CD4-positive, alpha-beta T cell (primary cell): ENCODE data around the gene DHH. TPM values are rescaled to one million over a fixed set of nuclear protein-coding genes. Genes with fewer than 3 reads are reported as not detected.

Source experiments
- ATAC-seq: fragments of 200-7000 bp; cut with Tn5 transposase; one replicate; pipeline ENCODE4 v1.10.0; 2022; ENCODE audit warnings: mild to moderate bottlenecking; ENCODE audit not compliant: poor library complexity
- CTCF ChIA-PET: fragments of 350-600 bp; sonication (Branson Sonifier 250); formaldehyde crosslinking; loops from one replicate; lab custom pipeline; 2021; ENCODE audit warnings: antibody characterized with exemption, inconsistent platforms; lab: Charles Lee
- POLR2A ChIA-PET: fragments of 350-600 bp; sonication (Branson Sonifier 250); formaldehyde crosslinking; loops from one replicate; lab custom pipeline; 2021; ENCODE audit warnings: antibody characterized with exemption, inconsistent platforms; lab: Charles Lee
- DNase-seq, 14 experiments: peaks; one replicate each; pipeline ENCODE4 v3.0.0-alpha.2; 2013 to 2020; ENCODE audit warnings: mixed read lengths in 2 of 14
- H3K27ac ChIP-seq, 2 donors: one replicate each; pipeline versions ENCODE4 v1.5.1 to v1.7.0; 2013; ENCODE audit warnings: low read length in 2 of 2, low read depth in 1 of 2, mild to moderate bottlenecking in 1 of 2
- H3K27me3 ChIP-seq, 2 experiments: 1 replicate in 1 of 2; 2 replicates in 1 of 2; pipeline versions ENCODE4 v1.6.1 to v1.7.0; 2013; ENCODE audit warnings: low read length in 2 of 2, control low read depth in 1 of 2, mild to moderate bottlenecking in 1 of 2, moderate library complexity in 1 of 2; ENCODE audit not compliant: insufficient read depth in 2 of 2, control insufficient read depth in 1 of 2
- H3K36me3 ChIP-seq: one replicate; pipeline ENCODE4 v1.6.1; 2013; ENCODE audit warnings: low read length, control low read depth; ENCODE audit not compliant: insufficient read depth
- H3K4me1 ChIP-seq: one replicate; pipeline ENCODE4 v1.6.1; 2013; ENCODE audit warnings: low read length, control low read depth; ENCODE audit not compliant: insufficient read depth
- H3K4me3 ChIP-seq: one replicate; pipeline ENCODE4 v1.5.1; 2013; ENCODE audit warnings: mild to moderate bottlenecking, low read length, moderate library complexity
- H3K9me3 ChIP-seq, 2 experiments: 1 replicate in 1 of 2; 2 replicates in 1 of 2; pipeline versions ENCODE4 v1.6.1 to v1.7.0; 2013; ENCODE audit warnings: low read length in 2 of 2, mild to moderate bottlenecking in 2 of 2, control low read depth in 1 of 2, moderate library complexity in 1 of 2; ENCODE audit not compliant: control insufficient read depth in 1 of 2, insufficient read depth in 1 of 2
- H3K27ac Mint-ChIP-seq: one replicate; pipeline ENCODE4 v1.8.0; 2020; ENCODE audit warnings: mixed read lengths
- H3K27me3 Mint-ChIP-seq: one replicate; pipeline ENCODE4 v1.8.0; 2021; ENCODE audit warnings: mixed read lengths
- H3K36me3 Mint-ChIP-seq: one replicate; pipeline ENCODE4 v1.8.0; 2021; ENCODE audit warnings: low read depth, mixed read lengths
- H3K4me1 Mint-ChIP-seq: one replicate; pipeline ENCODE4 v1.8.0; 2021; ENCODE audit warnings: low read depth, mixed read lengths
- H3K4me3 Mint-ChIP-seq: one replicate; pipeline ENCODE4 v1.8.0; 2020; ENCODE audit warnings: mild to moderate bottlenecking, mixed read lengths
- H3K9me3 Mint-ChIP-seq: one replicate; pipeline ENCODE4 v1.8.0; 2020; ENCODE audit warnings: mixed read lengths
- intact Hi-C, 2 experiments: fragments of 100-400 bp; cut with DNase I in 1 of 2; cut with micrococcal nuclease in 1 of 2; formaldehyde crosslinking; loops; one replicate each; pipeline versions ENCODE4 v1.15.1 to v1.9.0; 2023 to 2025; cut with DNase I, micrococcal nuclease
- total RNA-seq, 174 experiments: library from RNA in 2 of 174; stranded (reverse) in 2 of 174; gene quantifications; one replicate each; pipeline ENCODE4 v1.2.3 and lab custom pipeline; 2021 to 2026
- TF ChIP-seq, protein P1 (sequence below): fragments of 200-600 bp; IDR thresholded peaks from one replicate; pipeline ENCODE4 v1.8.0; 2022; ENCODE audit warnings: antibody characterized with exemption, mild to moderate bottlenecking

Gene DHH
- total RNA-seq, 2 experiments from 2014 or later = 0.71 to 1.1 TPM

DNA sequence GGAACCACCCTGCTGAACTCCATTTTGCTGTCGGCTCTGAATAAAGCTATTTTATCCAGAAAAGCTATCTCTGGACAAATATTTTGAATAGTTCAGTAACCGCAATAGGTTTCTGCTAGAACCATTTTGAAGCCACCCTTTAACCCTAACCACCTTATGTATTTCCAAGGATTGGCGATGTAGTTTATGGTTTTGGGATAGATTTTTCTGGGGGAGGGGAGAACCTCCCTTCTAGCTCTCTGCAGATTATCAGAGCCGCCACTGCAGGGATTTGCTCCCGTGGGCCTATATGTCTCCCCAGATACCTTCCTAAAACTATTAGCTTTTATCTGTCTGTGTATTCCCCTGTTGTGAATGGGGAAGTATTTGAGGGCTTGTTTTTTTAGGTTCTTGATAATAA is 38.4 kb upstream of the DHH start:
- no peaks in the 10 kb centered on the region for H3K9me3 Mint-ChIP-seq
- no peaks in the 10 kb centered on the region for H3K27me3 ChIP-seq
- no peak for ATAC-seq
- H3K4me3 ChIP-seq = no peak overlapping the region
- no peaks in the 10 kb centered on the region for H3K9me3 ChIP-seq
- no peak overlapping the region for H3K27ac ChIP-seq
- DNase-seq = no peak
- peaks cover 27% of the 10 kb centered on the region for H3K4me1 ChIP-seq
- CTCF ChIA-PET = interaction anchor here (1.2 to 4.4 kb wide), 2 partner anchors 27 to 102 kb away, joined by 3 to 20 read pairs; no protein-coding TSS in a partner anchor
- H3K36me3 Mint-ChIP-seq = peaks cover 28% of the 10 kb centered on the region
- POLR2A ChIA-PET = interaction anchor here (3.4 to 4.7 kb wide), 3 partner anchors 24 to 56 kb away, joined by 42 to 374 read pairs (median 178); partner anchors contain the start of genes DHH, LMBR1L and TUBA1A
- TF ChIP-seq, protein P1, sequence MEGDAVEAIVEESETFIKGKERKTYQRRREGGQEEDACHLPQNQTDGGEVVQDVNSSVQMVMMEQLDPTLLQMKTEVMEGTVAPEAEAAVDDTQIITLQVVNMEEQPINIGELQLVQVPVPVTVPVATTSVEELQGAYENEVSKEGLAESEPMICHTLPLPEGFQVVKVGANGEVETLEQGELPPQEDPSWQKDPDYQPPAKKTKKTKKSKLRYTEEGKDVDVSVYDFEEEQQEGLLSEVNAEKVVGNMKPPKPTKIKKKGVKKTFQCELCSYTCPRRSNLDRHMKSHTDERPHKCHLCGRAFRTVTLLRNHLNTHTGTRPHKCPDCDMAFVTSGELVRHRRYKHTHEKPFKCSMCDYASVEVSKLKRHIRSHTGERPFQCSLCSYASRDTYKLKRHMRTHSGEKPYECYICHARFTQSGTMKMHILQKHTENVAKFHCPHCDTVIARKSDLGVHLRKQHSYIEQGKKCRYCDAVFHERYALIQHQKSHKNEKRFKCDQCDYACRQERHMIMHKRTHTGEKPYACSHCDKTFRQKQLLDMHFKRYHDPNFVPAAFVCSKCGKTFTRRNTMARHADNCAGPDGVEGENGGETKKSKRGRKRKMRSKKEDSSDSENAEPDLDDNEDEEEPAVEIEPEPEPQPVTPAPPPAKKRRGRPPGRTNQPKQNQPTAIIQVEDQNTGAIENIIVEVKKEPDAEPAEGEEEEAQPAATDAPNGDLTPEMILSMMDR = no peak
- peaks cover 10% of the 10 kb centered on the region for H3K36me3 ChIP-seq
- H3K27me3 Mint-ChIP-seq = no peaks in the 10 kb centered on the region
- intact Hi-C loops = loop anchor here in 1 of 2 experiments (2.0 to 5.0 kb wide), 3 partner anchors 50 to 189 kb away; partner anchors contain the start of genes KMT2D and TROAP
- H3K27ac Mint-ChIP-seq = no peak overlapping the region
- H3K4me3 Mint-ChIP-seq = no peak overlapping the region
- H3K4me1 Mint-ChIP-seq = peaks cover 35% of the 10 kb centered on the region

DNA sequence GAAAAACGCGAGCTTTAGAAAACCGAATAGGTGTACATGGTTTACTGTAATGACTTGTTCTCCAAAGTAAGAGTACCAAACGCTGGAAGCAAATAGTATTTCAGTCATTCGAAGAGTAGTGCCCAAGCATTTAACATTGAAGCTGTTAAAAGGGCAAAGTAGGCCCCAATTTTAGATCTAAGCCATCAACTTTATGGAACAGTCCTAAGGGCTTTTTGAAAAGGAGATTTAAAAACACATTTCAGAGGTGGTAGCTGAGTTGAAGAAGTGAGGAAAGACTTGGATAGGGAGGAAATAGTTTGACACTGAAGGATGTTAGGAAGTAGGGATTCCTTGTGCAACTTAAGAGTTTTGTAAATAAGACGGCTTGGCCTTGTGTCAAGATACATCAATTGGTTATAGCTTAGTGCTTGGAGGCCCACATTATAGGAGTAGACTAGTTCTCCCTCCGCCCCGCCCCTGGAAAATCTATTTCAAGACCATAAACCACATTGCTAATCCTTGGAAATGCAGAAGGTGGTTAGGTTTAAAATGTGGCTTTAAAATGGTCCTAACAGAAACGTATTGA is 37.4 kb upstream of the DHH start:
- TF ChIP-seq, protein P1 = no peak
- Histone ChIP-seq H3K4me1 (peaks cover 33% of the 10 kb centered on the region), H3K27ac (peak overlapping the region; percentile 23 to 56), H3K27me3 (no peaks in the 10 kb centered on the region), H3K9me3 (no peaks in the 10 kb centered on the region), H3K36me3 (peaks cover 20% of the 10 kb centered on the region), H3K4me3 (peak overlapping the region; percentile 45)
- Mint-ChIP-seq H3K9me3 (no peaks in the 10 kb centered on the region), H3K36me3 (peaks cover 38% of the 10 kb centered on the region), H3K4me1 (peaks cover 45% of the 10 kb centered on the region), H3K4me3 (peak overlapping the region; percentile 88), H3K27ac (peak overlapping the region; percentile 98), H3K27me3 (no peaks in the 10 kb centered on the region)
- ChIA-PET CTCF (interaction anchor here (1.0 to 4.4 kb wide), 7 partner anchors 22 to 103 kb away, joined by 3 to 38 read pairs (median 14); partner anchors contain the start of genes LMBR1L and TUBA1A), POLR2A (interaction anchor here (0.6 to 4.7 kb wide), 27 partner anchors 8 to 980 kb away, joined by 3 to 374 read pairs (median 9); partner anchors contain the start of genes ARF3, COX14, DHH and FKBP11)
- ATAC-seq = no peak
- intact Hi-C loops = loop anchor here (1.0 to 5.0 kb wide), 7 partner anchors 21 to 415 kb away; partner anchors contain the start of genes CCNT1 (in 1 of the 2), KMT2D (in 1 of the 2), LMBR1L (in 1 of the 2) and TROAP (in 1 of the 2)
- no peak for DNase-seq

DNA sequence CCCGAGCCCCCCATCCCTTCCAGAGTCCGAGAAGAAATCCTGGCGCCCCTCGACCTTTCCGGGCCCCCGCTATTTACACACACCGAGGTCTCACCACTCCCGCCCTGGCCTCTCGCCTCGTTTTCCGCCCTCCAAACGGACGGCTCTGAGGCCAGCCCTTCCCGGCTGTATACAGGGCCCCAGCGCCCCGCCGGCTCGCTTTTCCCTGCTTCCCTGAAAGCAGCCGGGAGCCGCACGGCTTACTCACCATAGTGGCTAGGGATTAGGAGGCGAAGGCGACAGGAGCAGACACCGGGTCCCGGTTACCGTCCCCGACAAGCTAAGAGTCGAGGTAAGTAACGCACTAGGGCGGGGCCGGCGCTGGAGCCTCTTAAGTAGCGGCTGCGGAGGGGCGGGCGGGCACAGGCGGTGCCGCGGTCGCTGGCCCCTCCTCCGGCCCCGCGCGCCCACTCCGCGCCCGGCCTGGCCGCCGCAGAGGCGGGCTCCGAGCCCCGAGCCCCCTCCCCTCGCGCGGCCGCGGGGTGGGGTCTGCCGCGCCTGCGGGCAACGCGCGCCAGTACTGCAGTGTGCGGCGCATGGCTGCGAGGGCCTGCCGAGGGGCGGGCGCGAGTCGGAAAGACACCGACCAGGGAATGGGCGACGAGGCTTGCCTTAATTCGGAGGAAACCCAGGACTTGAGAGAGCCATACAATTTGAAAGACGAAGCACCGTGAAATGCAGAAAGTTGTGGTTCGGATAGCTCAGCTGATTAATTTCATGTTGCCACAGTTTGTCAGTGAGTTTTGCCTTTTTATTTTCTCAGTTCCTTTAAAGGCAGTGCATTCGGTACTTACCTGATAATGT is 36.7 kb upstream of the DHH start, which contains the start of gene TUBA1B:
Gene TUBA1B (minus strand): TSS at position 345 of the 843 bp plus-strand sequence. CDS start 95 bp downstream, at position 250.
- H3K4me1 ChIP-seq = peaks cover 33% of the 10 kb centered on the region
- Mint-ChIP-seq H3K27me3 (no peaks in the 10 kb centered on the region), H3K9me3 (no peaks in the 10 kb centered on the region), H3K36me3 (peaks cover 42% of the 10 kb centered on the region), H3K27ac (peak within 1 kb of the TSS; percentile 98), H3K4me1 (peaks cover 49% of the 10 kb centered on the region), H3K4me3 (peak within 1 kb of the TSS; percentile 99)
- CTCF ChIA-PET = interaction anchor here (0.7 to 4.4 kb wide), 16 partner anchors 17 to 104 kb away, joined by 3 to 38 read pairs (median 6); partner anchors contain the start of genes LMBR1L, RHEBL1 and TUBA1A
- H3K27ac ChIP-seq = peak within 1 kb of the TSS; percentile 94 to 98
- peaks cover 25% of the 10 kb centered on the region for H3K36me3 ChIP-seq
- DNase-seq = peak; percentile 82 to 95 (median 90)
- POLR2A ChIA-PET = interaction anchor here (0.6 to 4.7 kb wide), 43 partner anchors 9 to 1829 kb away, joined by 3 to 374 read pairs (median 8); partner anchors contain the start of genes ARF3, CERS5, COX14 and DDX23
- H3K27me3 ChIP-seq = no peaks in the 10 kb centered on the region
- intact Hi-C loops = loop anchor here (1.0 to 5.0 kb wide), 6 partner anchors 20 to 414 kb away; partner anchors contain the start of genes CCNT1 (in 1 of the 2), KMT2D (in 1 of the 2), LMBR1L (in 1 of the 2) and TROAP (in 1 of the 2)
- H3K4me3 ChIP-seq = peak within 1 kb of the TSS; percentile 91
- peak; percentile 69 for ATAC-seq
- TF ChIP-seq, protein P1 = no peak
- H3K9me3 ChIP-seq = no peaks in the 10 kb centered on the region
